ENCODE measurements around the gene PPP1R27.

DNA sequence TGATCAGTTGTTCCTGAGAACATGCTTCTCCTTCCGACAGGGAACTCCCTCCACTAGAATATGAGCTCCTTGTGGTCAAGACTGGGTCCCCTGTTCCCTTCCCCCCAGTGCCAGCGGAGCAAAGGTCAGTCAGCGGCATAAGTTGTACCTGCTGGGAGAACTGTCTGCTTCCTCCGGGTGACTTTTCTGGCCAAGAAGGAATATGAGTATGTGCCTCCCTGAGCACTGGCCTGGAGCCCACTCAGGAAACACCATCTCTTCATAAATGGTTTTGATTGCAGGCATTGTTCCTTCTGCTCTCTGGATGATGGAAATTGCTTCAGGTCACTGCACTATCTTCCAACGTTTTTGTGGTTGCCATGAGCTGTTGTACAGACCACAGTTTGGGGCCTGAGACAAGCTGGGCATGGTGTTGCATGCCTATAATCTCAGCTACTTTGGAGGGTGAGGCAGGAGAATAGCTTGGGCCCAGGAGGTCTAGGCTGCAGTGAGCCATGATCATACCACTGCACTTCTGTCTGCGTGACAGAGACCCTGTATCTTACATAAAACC lies 28.3 kb upstream of the PPP1R27 start:
- TF ChIP-seq, protein P1, sequence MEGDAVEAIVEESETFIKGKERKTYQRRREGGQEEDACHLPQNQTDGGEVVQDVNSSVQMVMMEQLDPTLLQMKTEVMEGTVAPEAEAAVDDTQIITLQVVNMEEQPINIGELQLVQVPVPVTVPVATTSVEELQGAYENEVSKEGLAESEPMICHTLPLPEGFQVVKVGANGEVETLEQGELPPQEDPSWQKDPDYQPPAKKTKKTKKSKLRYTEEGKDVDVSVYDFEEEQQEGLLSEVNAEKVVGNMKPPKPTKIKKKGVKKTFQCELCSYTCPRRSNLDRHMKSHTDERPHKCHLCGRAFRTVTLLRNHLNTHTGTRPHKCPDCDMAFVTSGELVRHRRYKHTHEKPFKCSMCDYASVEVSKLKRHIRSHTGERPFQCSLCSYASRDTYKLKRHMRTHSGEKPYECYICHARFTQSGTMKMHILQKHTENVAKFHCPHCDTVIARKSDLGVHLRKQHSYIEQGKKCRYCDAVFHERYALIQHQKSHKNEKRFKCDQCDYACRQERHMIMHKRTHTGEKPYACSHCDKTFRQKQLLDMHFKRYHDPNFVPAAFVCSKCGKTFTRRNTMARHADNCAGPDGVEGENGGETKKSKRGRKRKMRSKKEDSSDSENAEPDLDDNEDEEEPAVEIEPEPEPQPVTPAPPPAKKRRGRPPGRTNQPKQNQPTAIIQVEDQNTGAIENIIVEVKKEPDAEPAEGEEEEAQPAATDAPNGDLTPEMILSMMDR (IDR thresholded peaks at IDR 0.05), result no peak
- TF ChIP-seq POLR2A (IDR thresholded peaks at IDR 0.05) (no peak), POLR2AphosphoS5 (IDR thresholded peaks at IDR 0.05; ENCODE audit: insufficient read depth in 1 of 2, low read depth in 1 of 2) (no peak)

Data from vagina (tissue), 2 donors.